Measurements from ENCODE around the gene U2AF2.
A peak's percentile ranks its signal among the peaks of the same experiment; 100 is the strongest.

U2AF2 gene

GRCh38 chr19:55660404-55660803 is 5.6 kb downstream of the U2AF2 start:
- no peak for DNase-seq

GRCh38 chr19:55660991-55661390 is 6.2 kb downstream of the U2AF2 start:
- no peak for DNase-seq

GRCh38 chr19:55661826-55662225 is 7.0 kb downstream of the U2AF2 start:
- no peak for DNase-seq

GRCh38 chr19:55663846-55664536 is 9.2 kb downstream of the U2AF2 start:
- no peak for DNase-seq

DNA sequence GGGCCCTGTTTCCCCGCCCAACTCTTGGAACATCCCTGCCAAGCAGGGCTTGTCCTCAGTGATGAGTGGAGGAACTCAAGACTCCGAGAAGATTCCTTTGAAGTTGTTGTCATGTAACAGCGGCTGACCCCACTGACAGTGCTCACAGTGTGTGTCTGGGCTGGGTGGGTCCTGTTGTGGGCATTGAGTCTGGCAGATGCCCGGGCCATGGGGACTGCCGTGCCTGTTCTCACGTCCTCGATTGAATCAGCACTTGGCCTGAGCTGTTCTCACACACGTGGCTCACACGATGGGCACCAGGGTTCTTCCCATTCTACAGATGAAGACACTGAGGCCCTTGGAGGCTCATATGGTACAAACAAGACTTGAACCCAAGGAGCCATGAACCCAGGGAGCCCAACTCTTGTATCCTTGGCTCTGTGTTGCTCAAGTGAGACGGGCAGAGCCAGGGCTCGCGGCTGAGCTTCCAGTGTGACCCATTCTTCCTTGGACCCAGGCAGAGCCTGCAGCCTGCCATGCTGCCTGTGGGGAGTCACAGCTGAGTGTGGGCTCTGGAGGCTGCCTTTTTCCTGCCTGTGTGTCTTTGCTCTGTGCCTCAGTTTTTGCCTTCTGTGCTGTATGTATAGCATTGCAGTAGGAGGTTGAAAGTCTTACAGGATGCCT is 11.6 kb downstream of the U2AF2 start:
- no peak for DNase-seq

DNA sequence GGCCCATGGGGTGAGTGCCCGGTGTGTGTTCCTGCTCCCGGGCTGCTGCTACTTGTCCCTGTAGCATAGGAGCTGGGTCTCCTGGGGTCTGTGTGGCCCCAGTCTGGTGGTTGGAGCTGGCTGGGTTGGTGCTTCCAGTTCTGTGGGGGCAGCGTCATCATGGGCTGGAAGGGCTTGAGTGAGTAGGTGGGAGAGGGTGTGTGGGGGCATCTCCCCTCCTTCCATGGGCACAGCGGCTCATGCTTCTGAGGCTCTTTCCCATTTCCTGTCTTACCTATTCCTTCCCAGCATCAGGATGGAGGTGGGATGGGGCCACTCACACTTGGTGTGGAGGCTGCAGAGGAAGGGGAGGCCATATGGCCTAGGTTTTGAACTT is 12.2 kb downstream of the U2AF2 start:
- no peak for DNase-seq

DNA sequence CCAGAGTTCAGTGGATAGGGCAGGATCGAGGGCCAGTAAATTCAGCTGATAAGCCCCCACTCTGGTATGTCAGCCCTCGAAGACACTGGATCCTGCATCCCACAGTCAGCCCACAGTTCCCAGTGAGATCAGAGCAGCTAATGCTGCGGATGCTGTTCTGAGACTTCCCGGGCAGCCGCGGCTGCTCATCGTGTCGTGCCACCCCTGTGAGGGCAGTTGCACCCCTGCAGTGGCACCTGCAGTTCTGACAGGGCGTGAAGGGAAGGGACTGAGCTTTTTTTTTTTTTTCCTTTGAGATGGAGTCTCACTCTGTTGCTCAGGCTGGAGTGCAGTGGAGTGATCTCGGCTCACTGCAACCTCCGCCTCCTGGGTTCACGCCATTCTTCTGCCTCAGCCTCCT is 12.7 kb downstream of the U2AF2 start:
- no peak for DNase-seq

- no peak for DNase-seq
Observed at GRCh38 chr19:55667958-55668357, 13.1 kb downstream of the U2AF2 start.

- no peak for DNase-seq
Observed at GRCh38 chr19:55668603-55669348, 13.9 kb downstream of the U2AF2 start.

DNA sequence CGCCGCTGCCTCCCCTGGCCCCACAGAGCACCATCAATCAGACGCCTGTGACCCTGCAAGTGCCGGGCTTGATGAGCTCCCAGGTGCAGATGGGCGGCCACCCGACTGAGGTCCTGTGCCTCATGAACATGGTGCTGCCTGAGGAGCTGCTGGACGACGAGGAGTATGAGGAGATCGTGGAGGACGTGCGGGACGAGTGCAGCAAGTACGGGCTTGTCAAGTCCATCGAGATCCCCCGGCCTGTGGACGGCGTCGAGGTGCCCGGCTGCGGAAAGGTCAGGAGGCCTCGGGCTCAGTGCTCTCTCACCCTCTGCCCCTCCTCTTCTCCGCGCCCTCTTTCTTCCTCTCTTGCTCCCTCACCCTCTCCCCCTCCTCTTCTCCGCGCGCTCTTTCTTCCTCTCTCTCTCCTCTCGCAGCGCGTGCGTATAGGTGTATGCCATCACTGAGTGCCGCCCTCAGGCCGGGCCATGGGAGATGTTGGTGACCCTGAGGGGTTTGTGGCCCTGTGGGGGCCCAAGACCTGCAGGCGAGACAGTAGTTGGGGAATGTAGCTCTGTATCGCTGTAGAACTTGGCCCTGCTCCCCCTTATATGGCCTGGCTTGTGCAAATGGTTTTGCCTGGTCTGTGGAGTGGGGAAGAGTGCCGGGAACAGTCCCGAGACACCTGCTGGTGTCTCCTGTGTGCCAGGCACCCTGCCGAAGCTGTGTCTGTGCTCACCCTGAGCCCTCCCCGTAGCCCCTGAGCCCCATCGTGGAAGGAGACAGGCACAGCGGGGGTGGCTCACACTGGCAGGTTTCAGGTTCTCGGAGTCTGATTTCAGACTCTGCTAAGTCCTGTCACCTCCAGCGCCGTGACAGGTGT is 14.8 kb downstream of the U2AF2 start:
- no peak for DNase-seq

DNA sequence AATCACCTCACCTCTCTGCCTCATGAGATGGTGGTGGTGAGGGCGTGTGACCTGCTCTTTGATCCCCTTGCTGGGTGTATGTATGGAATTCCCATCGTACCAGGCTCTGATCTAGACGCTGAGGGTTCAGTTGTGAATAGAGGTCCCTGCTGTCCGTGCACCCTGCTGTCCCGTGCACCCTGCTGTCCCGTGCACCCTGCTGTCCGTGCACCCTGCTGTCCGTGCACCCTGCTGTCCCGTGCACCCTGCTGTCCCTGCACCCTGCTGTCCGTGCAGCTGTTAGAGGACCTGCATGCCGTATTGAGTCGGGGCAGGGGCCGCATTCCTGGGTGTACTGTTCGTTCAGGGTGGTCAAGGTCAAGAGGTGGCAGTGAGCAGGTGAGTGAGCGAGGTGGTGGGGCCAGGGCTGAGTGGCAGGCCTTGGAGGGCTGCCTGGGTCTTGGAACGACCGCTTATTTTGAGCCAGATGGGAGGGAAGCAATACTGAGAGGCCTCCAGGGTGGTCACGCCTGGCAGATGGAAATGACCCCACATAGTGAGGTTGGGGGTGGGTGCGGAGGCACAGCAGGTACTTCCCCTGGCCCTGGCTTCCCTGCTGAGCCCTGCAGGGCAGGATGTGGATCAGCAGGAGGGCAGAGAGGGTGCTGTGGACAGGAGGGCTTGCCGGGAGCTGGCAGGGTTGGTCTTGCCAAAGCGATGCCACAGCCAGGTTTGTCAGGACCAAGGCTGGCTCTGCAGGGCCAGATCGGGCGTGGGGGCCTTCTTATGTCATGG is 15.6 kb downstream of the U2AF2 start:
- DNase-seq = no peak

- DNase-seq = no peak
Observed at GRCh38 chr19:55671054-55671378, 16.2 kb downstream of the U2AF2 start.

DNA sequence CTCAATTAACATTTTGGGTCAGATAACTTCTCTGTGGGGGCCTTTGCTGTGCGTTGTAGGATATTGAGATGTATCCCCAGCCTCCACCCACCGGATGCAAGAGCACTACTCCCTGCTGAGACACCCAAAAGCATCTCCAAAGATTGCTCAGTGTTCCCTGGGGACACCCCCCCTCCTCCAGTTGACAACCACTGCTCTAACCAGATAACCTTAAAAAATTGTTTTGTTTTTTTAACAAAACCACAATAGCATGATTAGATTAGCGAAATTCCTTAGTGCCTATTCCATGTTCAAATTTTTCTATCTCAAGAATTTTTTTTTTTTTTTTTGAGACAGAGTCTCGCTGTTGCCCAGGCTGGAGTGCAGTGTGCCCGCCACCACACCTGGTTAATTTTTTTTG is 17.6 kb downstream of the U2AF2 start:
- no peak for DNase-seq

DNA sequence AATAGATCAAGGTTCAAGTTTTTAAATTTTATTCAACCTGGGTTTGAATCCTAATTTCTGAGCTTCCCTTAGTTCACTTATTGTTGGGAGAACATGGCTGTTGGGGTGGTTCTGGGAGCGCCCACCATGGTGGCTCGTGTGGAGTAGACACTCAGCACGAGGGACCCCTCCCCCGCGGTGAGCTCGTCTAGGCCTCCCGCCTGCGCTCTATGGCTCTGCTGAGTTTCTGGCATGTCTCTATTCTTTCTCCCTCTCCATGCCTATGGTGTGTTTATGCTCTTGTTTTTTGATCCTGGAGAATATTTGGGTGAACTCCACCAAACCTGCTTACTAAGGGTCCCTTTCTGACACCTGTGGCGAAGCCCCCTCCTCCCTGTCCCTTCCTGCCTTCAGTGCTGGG is 18.6 kb downstream of the U2AF2 start:
- no peak for DNase-seq

DNA sequence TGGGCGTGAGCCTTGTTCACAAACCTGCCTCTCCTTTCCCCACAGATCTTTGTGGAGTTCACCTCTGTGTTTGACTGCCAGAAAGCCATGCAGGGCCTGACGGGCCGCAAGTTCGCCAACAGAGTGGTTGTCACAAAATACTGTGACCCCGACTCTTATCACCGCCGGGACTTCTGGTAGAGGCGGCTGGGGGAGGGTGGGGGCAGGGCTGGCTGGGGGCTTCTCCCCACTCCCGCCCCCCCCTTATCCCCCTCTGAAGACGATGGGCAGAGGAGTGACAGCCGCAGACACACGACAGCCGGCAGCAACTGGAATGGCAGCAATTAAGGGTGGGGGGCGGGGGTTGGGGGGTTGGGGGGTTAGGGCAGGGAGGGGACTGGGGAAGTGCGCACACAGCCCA is 19.1 kb downstream of the U2AF2 start:
- DNase-seq = no peak

GRCh38 chr19:55674459-55674840 is 19.6 kb downstream of the U2AF2 start:
- DNase-seq = no peak

GRCh38 chr19:55674841-55675660 is 20.2 kb downstream of the U2AF2 start, which contains the start of gene EPN1:
EPN1 (plus strand) TSS chr19:55675226; CDS start chr19:55678628, 3,402 bp downstream.
- DNase-seq = peak; percentile 95

DNA sequence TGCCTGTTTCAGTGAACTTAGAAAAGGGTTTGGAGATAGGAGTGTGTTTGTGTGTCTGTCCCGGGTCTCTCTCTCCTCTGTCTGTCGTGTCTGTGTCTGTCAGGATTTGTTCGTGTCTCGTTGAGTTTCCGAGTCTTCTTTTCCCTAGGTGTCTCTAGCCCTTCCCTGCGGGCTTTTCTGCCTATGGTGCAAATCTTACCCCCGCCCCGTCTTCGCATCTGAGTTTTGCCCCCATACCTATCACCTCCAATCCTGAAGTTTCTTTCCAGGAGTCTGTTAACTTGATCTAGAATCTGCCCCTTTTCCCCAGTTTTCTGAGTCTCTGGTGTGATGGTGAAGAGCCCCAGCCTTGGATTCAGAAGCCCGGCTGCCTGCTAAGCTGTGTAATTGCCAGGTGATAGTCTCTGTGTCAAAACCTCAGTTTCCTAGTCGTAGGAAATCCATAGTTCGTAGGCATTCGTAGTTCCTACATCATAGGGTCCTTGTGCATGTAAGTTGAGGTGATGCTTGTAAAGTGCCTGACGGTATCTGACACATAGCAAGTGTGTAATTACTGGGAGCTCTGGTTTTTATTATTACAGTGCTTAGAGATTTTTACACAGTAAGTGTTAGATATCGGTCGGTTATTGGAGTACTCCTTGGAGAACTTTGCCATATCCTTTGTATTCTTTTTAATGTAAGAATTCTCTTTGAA is 21.0 kb downstream of the U2AF2 start:
- DNase-seq = no peak

- no peak for DNase-seq
Observed at GRCh38 chr19:55676383-55676782, 21.5 kb downstream of the U2AF2 start.

DNA sequence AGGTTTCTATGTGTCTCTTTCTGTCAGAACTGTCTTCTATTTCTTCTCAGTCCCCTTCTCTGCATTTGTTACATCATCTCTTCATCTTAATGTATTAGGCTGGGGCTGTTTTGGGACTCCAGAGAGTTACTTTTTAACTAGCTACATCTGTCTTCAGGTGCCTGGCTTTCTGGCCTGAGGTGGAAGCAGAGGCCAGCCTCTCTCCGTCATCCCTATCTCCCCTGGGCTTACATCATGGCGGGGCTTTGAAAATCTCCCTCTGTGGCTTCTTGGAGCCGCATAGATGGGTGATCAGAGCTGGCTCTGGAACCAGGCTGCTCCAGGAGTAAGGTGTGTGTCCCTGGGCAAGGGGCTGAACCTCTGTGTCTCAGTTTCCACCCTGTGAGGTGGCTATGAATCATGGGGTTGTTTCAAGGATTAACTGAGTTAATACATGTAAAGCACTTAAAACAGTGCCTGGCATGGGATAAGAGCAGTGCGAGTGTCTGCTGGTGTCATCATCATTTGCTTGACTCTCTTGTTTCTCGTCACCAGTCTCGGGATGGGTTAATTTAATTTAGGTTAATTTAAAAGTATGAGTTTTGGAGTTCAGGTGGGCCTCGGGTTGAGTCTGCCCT is 22.2 kb downstream of the U2AF2 start:
- no peak for DNase-seq

Measured in NCI-H345 (cell line).